Activated T-cell treated with anti-CD3 and anti-CD28 coated beads for 4 hours (primary cell): ENCODE measurements around the gene STK16.
A peak's percentile ranks its signal among the peaks of the same experiment; 100 is the strongest.

Experiments
- DNase-seq: peaks from one replicate; pipeline ENCODE4 v3.0.0-alpha.2; 2020

STK16 gene

GRCh38 chr2:219214786-219215185, 30.5 kb upstream of the STK16 start:
- no peak for DNase-seq

- DNase-seq: no peak
Observed at GRCh38 chr2:219215871-219216534, 29.3 kb upstream of the STK16 start.

GRCh38 chr2:219216535-219216915, 28.8 kb upstream of the STK16 start:
- no peak for DNase-seq

- DNase-seq: no peak
Observed at GRCh38 chr2:219218217-219218731, 27.0 kb upstream of the STK16 start.

GRCh38 chr2:219218732-219219701, 26.3 kb upstream of the STK16 start, which contains the start of gene ABCB6:
ABCB6 (minus strand) TSS chr2:219218958; CDS start chr2:219218673, 285 bp downstream.
- peak; percentile 83 for DNase-seq

- no peak for DNase-seq
Observed at GRCh38 chr2:219219784-219220532, 25.3 kb upstream of the STK16 start.

GRCh38 chr2:219220652-219221402, 24.5 kb upstream of the STK16 start:
- no peak for DNase-seq

- DNase-seq: no peak
Observed at GRCh38 chr2:219221957-219222518, 23.2 kb upstream of the STK16 start.

GRCh38 chr2:219223831-219224610, 21.3 kb upstream of the STK16 start:
- DNase-seq: no peak

GRCh38 chr2:219225350-219225749, 19.9 kb upstream of the STK16 start:
- no peak for DNase-seq

GRCh38 chr2:219228041-219228910, 17.0 kb upstream of the STK16 start:
- DNase-seq: no peak

- DNase-seq: no peak
Observed at GRCh38 chr2:219228911-219229304, 16.4 kb upstream of the STK16 start.

- DNase-seq: peak; percentile 97
Observed at GRCh38 chr2:219229305-219230058, 15.8 kb upstream of the STK16 start, which contains the start of the genes ANKZF1 and ATG9A. ANKZF1 (plus strand) TSS chr2:219229806; CDS start chr2:219230258, 452 bp downstream. ATG9A (minus strand) TSS chr2:219229636; CDS start chr2:219228024, 1,612 bp downstream.

- no peak for DNase-seq
Observed at GRCh38 chr2:219230059-219230540, 15.2 kb upstream of the STK16 start.

GRCh38 chr2:219234331-219234730, 10.9 kb upstream of the STK16 start:
- DNase-seq: no peak

- DNase-seq: no peak
Observed at GRCh38 chr2:219243291-219243761, 2.0 kb upstream of the STK16 start.

- no peak for DNase-seq
Observed at GRCh38 chr2:219244789-219245147, 511 bp upstream of the STK16 start.

- no peak for DNase-seq
Observed at GRCh38 chr2:219245899-219246230, 586 bp downstream of the STK16 start.

GRCh38 chr2:219246559-219246958, 1.3 kb downstream of the STK16 start:
- DNase-seq: no peak
